ENCODE results near the gene NCK1. TPM values are rescaled to one million over a fixed set of nuclear protein-coding genes. Genes with fewer than 3 reads are reported as not detected.

The NCK1 gene
- total RNA-seq, 1 donor from 2014 or later = 38.1 TPM

GRCh38 chr3:136973352-136973751 is 111.3 kb downstream of the NCK1 start:
- Mint-ChIP-seq H3K9me3 (ENCODE audit: low read depth) (peaks cover 22% of the 10 kb centered on the region), H3K27ac (ENCODE audit: unreplicated experiment) (no peak overlapping the region), H3K4me3 (ENCODE audit: unreplicated experiment) (no peak overlapping the region), H3K36me3 (ENCODE audit: low read depth) (peaks cover 14% of the 10 kb centered on the region), H3K27me3 (ENCODE audit: low read depth) (no peaks in the 10 kb centered on the region), H3K4me1 (ENCODE audit: low read depth) (no peaks in the 10 kb centered on the region)
- no peak for TF ChIP-seq CTCF (IDR thresholded peaks at IDR 0.05)
- DNase-seq (ENCODE audit: low spot score) = no peak

GRCh38 chr3:136974670-136975069 is 112.7 kb downstream of the NCK1 start:
- no peak for DNase-seq (ENCODE audit: low spot score)
- TF ChIP-seq CTCF (IDR thresholded peaks at IDR 0.05) = no peak
- Mint-ChIP-seq H3K4me1 (ENCODE audit: low read depth) (no peaks in the 10 kb centered on the region), H3K36me3 (ENCODE audit: low read depth) (peaks cover 14% of the 10 kb centered on the region), H3K27ac (ENCODE audit: unreplicated experiment) (no peak overlapping the region), H3K4me3 (ENCODE audit: unreplicated experiment) (no peak overlapping the region), H3K9me3 (ENCODE audit: low read depth) (peaks cover 22% of the 10 kb centered on the region), H3K27me3 (ENCODE audit: low read depth) (no peaks in the 10 kb centered on the region)

- no peak for TF ChIP-seq CTCF (IDR thresholded peaks at IDR 0.05)
- no peak for DNase-seq (ENCODE audit: low spot score)
- H3K36me3 Mint-ChIP-seq (ENCODE audit: low read depth) = peaks cover 10% of the 10 kb centered on the region
- H3K4me3 Mint-ChIP-seq (ENCODE audit: unreplicated experiment) = no peak overlapping the region
- no peaks in the 10 kb centered on the region for H3K27me3 Mint-ChIP-seq (ENCODE audit: low read depth)
- no peak overlapping the region for H3K27ac Mint-ChIP-seq (ENCODE audit: unreplicated experiment)
- peaks cover under 1% of the 10 kb centered on the region for H3K4me1 Mint-ChIP-seq (ENCODE audit: low read depth)
- H3K9me3 Mint-ChIP-seq (ENCODE audit: low read depth) = peaks cover 9% of the 10 kb centered on the region
These were observed 117.2 kb downstream of the NCK1 start for GRCh38 chr3:136979204-136979603.

GRCh38 chr3:136979684-136980083 is 117.7 kb downstream of the NCK1 start:
- no peak for DNase-seq (ENCODE audit: low spot score)
- peaks cover 8% of the 10 kb centered on the region for H3K36me3 Mint-ChIP-seq (ENCODE audit: low read depth)
- H3K4me1 Mint-ChIP-seq (ENCODE audit: low read depth) = peaks cover 5% of the 10 kb centered on the region
- H3K27me3 Mint-ChIP-seq (ENCODE audit: low read depth) = no peaks in the 10 kb centered on the region
- H3K27ac Mint-ChIP-seq (ENCODE audit: unreplicated experiment) = no peak overlapping the region
- no peak for TF ChIP-seq CTCF (IDR thresholded peaks at IDR 0.05)
- H3K9me3 Mint-ChIP-seq (ENCODE audit: low read depth) = peaks cover 5% of the 10 kb centered on the region
- H3K4me3 Mint-ChIP-seq (ENCODE audit: unreplicated experiment) = no peak overlapping the region

GRCh38 chr3:136982033-136982432 is 120.0 kb downstream of the NCK1 start:
- peaks cover 10% of the 10 kb centered on the region for H3K4me1 Mint-ChIP-seq (ENCODE audit: low read depth)

More at GRCh38 chr3:136982033-136982432, 120.0 kb downstream of the NCK1 start:
- no peak for DNase-seq (ENCODE audit: low spot score)
- H3K27me3 Mint-ChIP-seq (ENCODE audit: low read depth) = no peaks in the 10 kb centered on the region
- TF ChIP-seq CTCF (IDR thresholded peaks at IDR 0.05) = no peak
- H3K27ac Mint-ChIP-seq (ENCODE audit: unreplicated experiment) = no peak overlapping the region
- H3K36me3 Mint-ChIP-seq (ENCODE audit: low read depth) = peaks cover 4% of the 10 kb centered on the region
- H3K4me3 Mint-ChIP-seq (ENCODE audit: unreplicated experiment) = no peak overlapping the region
- no peaks in the 10 kb centered on the region for H3K9me3 Mint-ChIP-seq (ENCODE audit: low read depth)

Measured in chondrocyte (in vitro differentiated cells).